OCI-LY1 (cell line): Measurements from ENCODE around the gene SLC27A5.

ENCODE experiments used
- EZH2 ChIP-seq: fragments of 200-600 bp; sonication (generic), shearing (Covaris generic); IDR thresholded peaks from 2 replicates; pipeline ENCODE4 v1.8.0; 2017; ENCODE audit warnings: borderline replicate concordance, mixed run types, mild to moderate bottlenecking, antibody characterized with exemption, low read length, moderate library complexity, mixed read lengths
- TF ChIP-seq, protein P1 (sequence below): fragments of 200-600 bp; sonication (generic), shearing (Covaris generic); IDR thresholded peaks from 2 replicates; pipeline ENCODE4 v1.5.1; 2017; ENCODE audit warnings: mild to moderate bottlenecking, antibody characterized with exemption, low read length, moderate library complexity, mixed read lengths

DNA sequence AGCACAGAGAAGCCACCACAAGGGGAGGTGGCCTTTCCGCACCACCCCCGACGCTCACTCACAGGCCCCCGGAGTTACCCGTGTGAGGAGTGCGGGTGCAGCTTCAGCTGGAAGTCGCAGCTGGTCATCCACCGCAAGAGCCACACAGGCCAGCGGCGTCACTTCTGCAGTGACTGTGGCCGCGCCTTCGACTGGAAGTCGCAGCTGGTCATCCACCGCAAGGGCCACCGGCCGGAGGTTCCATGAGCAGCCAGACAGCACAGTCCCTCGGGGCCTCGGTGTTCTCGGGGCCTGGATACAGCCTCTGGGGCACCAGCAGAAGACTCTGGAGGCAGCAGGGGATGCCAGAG lies 31.3 kb downstream of the SLC27A5 start:
- TF ChIP-seq, protein P1, sequence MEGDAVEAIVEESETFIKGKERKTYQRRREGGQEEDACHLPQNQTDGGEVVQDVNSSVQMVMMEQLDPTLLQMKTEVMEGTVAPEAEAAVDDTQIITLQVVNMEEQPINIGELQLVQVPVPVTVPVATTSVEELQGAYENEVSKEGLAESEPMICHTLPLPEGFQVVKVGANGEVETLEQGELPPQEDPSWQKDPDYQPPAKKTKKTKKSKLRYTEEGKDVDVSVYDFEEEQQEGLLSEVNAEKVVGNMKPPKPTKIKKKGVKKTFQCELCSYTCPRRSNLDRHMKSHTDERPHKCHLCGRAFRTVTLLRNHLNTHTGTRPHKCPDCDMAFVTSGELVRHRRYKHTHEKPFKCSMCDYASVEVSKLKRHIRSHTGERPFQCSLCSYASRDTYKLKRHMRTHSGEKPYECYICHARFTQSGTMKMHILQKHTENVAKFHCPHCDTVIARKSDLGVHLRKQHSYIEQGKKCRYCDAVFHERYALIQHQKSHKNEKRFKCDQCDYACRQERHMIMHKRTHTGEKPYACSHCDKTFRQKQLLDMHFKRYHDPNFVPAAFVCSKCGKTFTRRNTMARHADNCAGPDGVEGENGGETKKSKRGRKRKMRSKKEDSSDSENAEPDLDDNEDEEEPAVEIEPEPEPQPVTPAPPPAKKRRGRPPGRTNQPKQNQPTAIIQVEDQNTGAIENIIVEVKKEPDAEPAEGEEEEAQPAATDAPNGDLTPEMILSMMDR = no peak
- no peak for TF ChIP-seq EZH2
